ENCODE measurements around the gene SLC9A3. TPM values are rescaled to one million over a fixed set of nuclear protein-coding genes. Genes with fewer than 3 reads are reported as not detected.

Gene SLC9A3
- total RNA-seq, 1 experiment from 2014 or later: 0.85 TPM

DNA sequence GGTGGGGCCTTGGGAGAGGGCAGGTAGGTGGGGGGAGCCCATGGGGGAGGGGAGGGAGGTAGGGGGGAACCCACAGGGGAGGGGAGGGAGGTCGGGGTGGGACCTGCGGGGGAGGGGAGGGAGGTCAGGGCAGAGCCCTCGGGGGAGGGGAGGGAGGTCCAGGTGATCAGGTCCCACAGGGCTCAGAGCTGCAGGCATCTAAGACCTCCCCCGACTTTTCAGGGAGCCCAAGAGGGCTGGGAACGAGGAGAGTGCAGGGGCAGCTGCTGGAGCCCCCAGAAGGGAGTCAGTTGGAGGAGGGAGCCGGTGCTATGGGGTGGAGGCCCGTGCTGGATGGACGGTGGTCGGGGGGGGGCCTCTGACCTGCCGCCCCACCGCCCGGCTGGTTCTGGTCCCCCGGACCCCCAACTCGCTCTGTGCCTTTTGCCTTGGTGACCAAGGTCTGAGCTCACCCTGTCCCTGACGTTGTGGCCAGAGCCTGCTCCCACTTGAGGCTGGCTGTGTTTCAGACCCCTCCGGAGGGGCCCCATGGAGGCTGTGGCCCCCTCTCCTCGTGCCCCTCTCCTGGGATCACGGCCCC lies 31.8 kb downstream of the SLC9A3 start:
- Histone ChIP-seq H4K20me1 (ENCODE audit: control insufficient read depth, insufficient read depth, insufficient read length) (no peaks in the 10 kb centered on the region), H3K9me3 (ENCODE audit: control insufficient read depth, low read depth, low read length) (no peaks in the 10 kb centered on the region), H3K18ac (ENCODE audit: insufficient read length, low read depth, low read length) (no peak overlapping the region), H3K79me2 (ENCODE audit: insufficient read depth, low read length) (no peaks in the 10 kb centered on the region), H3K27me3 (ENCODE audit: insufficient read depth, low read length) (peaks cover 39% of the 10 kb centered on the region; the same call in 1 of the 2 replicates), H3K27ac (ENCODE audit: insufficient read length, low read depth, low read length) (no peak overlapping the region), H3K4me1 (ENCODE audit: insufficient read depth, low read length) (no peaks in the 10 kb centered on the region; the same call in 1 of the 2 replicates), H2AFZ (ENCODE audit: low read length) (no peak overlapping the region), H2BK20ac (ENCODE audit: low read depth, low read length, poor library complexity, severe bottlenecking) (no peak overlapping the region), H3K79me1 (ENCODE audit: insufficient read depth, low read depth, low read length, poor library complexity, severe bottlenecking) (no peaks in the 10 kb centered on the region), H3K9ac (ENCODE audit: extremely low read depth, insufficient read length, low read length) (no peak overlapping the region), H3T11ph (ENCODE audit: low read length) (no peak overlapping the region), H2BK5ac (ENCODE audit: insufficient read length, low read length) (no peak overlapping the region), H3K14ac (ENCODE audit: insufficient read depth, low read length) (no peak overlapping the region), H4K91ac (ENCODE audit: insufficient read length, low read depth, low read length) (no peak overlapping the region), H3K4ac (ENCODE audit: low read depth, low read length) (no peak overlapping the region), H2BK12ac (ENCODE audit: insufficient read length, low read depth, low read length) (no peak overlapping the region), H2BK120ac (ENCODE audit: low read depth, low read length, poor library complexity, severe bottlenecking) (no peak overlapping the region), H2AK5ac (ENCODE audit: insufficient read length, low read length) (no peak overlapping the region), H3K4me2 (ENCODE audit: insufficient read depth, insufficient read length, low read length) (no peak overlapping the region), H3K23me2 (ENCODE audit: insufficient read length, low read depth, low read length, poor library complexity, severe bottlenecking) (no peaks in the 10 kb centered on the region), H2BK15ac (ENCODE audit: low read depth, low read length) (no peak overlapping the region), H4K8ac (replicated peaks; ENCODE audit: insufficient read length, low read depth, low read length) (no peak overlapping the region), H4K5ac (ENCODE audit: insufficient read length, low read depth, low read length) (no peak overlapping the region), H3K56ac (ENCODE audit: insufficient read length, low read depth, low read length) (no peak overlapping the region), H3K23ac (ENCODE audit: insufficient read length, low read depth, low read length) (no peak overlapping the region)
- TF ChIP-seq, protein P1, sequence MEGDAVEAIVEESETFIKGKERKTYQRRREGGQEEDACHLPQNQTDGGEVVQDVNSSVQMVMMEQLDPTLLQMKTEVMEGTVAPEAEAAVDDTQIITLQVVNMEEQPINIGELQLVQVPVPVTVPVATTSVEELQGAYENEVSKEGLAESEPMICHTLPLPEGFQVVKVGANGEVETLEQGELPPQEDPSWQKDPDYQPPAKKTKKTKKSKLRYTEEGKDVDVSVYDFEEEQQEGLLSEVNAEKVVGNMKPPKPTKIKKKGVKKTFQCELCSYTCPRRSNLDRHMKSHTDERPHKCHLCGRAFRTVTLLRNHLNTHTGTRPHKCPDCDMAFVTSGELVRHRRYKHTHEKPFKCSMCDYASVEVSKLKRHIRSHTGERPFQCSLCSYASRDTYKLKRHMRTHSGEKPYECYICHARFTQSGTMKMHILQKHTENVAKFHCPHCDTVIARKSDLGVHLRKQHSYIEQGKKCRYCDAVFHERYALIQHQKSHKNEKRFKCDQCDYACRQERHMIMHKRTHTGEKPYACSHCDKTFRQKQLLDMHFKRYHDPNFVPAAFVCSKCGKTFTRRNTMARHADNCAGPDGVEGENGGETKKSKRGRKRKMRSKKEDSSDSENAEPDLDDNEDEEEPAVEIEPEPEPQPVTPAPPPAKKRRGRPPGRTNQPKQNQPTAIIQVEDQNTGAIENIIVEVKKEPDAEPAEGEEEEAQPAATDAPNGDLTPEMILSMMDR (conservative IDR thresholded peaks at IDR 0.05): no peak
- Mint-ChIP-seq H3K9me3 (no peaks in the 10 kb centered on the region; a peak in 2 of 5 replicates), H3K36me3 (ENCODE audit: insufficient read depth in 1 of 3, low read depth in 3 of 3) (no peaks in the 10 kb centered on the region; a peak in 1 of 7 replicates), H3K4me1 (peaks cover 9 to 21% of the 10 kb centered on the region in 2 experiments), H3K27ac (no peak overlapping the region; a peak in 1 of 7 replicates), H3K27me3 (ENCODE audit: low read depth) (peaks cover 49% of the 10 kb centered on the region), H3K4me3 (no peak overlapping the region)
- WGBS (ENCODE audit: extremely low coverage, insufficient read length, low lambda C conversion rate): no CpG with 5 or more reads among the region's 18 CpGs
- DNase-seq: no peak

All from H9 (cell line).